CD4-positive, alpha-beta T cell treated with Interferon gamma for 1 hour (primary cell): Measurements from ENCODE around the gene ERBB3.

Experiments
- DNase-seq: peaks from one replicate; pipeline ENCODE4 v3.0.0-alpha.2; 2020

Gene ERBB3

DNA sequence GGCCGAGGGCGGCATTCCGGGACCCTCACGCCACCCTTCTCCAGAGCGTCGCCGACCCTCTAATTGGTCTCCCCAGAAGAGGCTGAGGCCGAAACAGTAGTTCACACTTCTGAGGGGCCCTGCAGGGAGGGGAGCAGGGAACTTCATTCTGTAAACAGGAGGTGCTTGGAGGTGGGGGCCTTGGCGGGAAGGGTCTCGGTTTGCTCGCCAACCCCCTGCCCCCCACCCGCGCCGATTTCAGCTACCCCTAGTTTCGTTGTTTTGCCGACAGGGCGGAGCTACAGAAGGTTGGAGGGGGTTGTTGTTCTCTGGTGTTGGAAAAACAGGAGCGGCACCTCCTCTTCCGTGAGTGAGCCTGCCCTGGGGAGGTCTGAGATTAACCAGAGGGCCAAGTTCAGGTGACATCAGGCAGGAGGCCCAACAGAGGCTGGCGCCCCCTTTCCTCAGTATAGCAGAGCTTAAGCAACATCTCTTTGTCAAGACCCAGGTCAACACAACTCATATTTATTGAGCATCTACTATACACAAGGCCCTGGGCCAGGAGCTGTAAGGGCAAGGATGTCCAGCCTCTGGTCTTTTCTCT lies 682 bp downstream of the ERBB3 start:
- DNase-seq: no peak

DNA sequence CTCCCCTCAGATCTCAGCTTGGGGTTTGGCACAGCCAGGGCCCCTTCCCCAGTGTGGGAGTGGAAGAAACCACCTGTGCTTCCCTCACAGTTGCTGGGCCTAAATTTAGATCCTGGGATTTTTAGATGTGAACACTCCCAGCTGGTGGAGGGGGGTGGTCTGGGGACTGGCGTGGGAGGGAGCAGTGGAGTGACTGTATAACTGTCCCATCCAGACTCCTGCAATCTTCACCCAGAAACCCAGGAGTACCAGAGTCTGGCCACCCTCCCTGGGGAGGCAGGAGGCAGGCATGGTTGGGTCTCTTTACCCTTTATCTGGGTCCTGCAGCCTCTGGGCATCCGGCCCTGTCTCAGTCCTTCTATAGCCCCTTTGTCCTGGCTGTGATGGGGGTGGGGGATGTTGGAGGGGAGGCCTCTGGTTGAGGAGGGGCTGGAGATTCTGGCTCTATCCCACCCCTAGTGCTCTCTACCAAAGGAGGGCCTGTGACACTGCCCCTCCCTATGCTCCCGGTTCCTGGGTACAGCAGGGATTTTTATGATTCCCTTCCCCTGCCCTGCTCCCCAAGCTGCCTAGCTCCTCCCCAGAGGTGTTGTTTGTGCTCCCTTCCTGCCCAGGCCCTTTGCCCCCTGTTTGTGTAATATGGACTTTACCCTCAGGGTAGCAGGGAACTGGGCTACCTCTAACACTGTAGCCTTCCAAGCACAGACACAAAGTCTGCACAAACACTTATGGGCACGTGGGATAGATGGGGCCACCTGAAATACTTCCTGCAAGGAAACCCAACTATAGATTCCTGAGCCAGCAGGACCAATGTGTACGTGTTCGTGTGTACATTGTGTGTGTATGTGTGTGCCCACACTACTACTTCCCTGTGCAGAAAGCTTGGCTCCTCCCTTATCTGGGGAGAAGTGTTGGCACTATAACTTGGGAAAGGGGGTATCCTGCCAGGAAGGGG lies 1.7 kb downstream of the ERBB3 start:
- no peak for DNase-seq

DNA sequence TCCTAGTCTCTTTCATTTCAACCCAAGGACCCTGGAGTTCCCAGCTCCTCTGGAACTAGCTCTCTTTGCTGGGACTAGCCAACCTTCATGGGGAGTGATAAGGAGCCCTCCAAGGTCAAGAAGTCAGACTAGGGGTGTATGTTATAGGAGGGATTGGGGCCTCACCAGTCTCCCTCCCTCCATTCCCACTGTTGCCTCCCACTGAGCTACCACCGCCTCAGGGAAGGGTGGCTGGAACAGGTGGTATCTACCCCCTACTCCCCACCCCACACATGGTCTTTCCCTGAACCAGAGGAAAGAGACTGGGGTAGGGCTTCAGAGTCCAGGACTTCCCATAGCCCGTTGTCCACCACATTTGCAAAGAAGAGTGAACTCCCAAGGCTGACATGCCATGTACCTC lies 2.4 kb downstream of the ERBB3 start:
- DNase-seq: no peak

DNA sequence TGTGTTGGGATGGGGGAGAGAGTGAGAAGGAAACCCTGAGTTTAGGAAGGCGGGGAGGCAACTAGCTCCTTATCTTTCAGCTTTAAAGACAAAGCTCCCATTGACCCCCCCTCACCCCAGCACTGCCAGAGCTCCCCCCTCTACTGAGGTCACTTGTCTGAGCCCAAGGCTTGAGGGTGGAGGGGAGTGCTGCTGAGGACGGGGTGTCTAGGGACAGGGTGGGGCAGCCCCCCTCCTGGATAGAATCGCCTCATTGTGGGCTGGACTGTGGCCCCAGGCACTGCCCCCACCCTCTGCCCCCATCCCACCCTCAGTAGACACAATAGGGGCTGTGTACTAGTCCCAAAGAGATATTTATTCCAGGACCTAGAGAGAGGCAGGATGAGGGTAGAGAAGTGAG lies 3.0 kb downstream of the ERBB3 start:
- DNase-seq: no peak

DNA sequence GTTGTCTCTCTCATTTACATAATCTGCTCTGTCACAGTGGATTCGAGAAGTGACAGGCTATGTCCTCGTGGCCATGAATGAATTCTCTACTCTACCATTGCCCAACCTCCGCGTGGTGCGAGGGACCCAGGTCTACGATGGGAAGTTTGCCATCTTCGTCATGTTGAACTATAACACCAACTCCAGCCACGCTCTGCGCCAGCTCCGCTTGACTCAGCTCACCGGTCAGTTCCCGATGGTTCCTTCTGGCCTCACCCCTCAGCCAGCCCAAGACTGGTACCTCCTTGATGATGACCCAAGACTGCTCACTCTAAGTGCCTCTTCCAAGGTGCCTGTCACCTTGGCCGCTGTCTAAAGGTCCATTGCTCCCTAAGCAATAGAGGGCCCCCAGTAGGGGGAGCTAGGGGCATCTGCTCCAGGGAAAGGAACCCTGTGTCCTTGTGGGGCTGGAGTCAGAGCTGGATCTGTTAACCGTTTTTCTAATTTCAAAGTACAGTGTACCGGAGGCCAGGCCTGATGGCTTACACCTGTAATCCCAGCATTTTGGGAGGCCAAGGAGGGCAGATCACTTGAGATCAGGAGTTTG lies 5.1 kb downstream of the ERBB3 start:
- DNase-seq: no peak

DNA sequence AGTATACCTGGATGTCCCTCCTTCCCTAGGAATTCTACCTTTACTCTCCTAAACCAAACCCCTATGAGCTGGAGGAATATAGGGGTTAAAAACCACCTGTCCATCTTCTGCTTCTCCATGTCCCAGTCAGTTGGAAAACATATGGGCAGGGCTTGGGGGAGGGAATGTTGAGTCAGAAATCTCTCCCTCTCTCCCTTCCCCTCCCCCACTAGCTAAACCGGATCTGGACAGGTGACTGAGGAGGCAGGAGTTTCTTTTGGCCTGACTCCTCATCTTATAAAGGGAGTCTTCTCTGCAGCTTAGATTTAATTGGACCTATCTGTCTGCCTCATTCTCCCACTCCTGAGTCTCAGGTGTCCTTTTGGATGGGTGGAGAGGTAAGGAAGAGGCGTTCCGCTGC lies 6.1 kb downstream of the ERBB3 start:
- DNase-seq: no peak

DNA sequence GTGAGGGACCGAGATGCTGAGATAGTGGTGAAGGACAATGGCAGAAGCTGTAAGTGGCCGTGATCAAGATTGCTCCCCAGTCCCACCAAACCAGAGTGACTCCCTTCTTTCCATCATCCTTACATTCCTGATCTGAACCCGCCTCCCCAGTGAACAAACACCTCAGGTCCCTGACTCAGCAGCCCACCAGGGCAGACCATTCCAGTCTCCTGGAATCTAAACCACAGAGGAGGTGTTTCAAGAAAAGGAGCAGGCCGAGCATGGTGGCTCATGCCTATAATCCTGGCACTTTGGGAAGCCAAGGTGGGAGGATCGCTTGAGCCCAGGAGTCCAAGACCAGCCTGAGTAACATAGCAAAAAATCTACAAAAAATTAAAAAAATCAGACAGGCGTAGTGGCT lies 6.6 kb downstream of the ERBB3 start:
- DNase-seq: no peak

DNA sequence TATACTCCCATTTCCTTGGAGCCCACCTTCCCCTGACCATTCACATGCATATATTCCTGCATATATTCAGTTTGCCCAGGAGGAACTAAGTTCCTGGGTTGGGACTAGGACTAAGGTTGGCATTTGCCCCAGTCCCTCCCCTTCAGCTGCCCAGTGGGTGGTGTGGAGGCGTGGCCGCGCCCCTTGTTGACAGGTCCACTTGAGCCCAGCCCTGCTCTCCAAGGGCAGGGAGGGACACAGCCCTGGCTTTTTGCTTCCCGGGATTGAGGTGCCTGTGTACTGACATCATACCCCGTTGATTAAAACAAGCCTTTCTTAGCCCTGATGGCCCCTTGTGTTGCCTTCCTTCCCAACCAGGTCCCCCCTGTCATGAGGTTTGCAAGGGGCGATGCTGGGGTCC lies 7.3 kb downstream of the ERBB3 start:
- DNase-seq: no peak

DNA sequence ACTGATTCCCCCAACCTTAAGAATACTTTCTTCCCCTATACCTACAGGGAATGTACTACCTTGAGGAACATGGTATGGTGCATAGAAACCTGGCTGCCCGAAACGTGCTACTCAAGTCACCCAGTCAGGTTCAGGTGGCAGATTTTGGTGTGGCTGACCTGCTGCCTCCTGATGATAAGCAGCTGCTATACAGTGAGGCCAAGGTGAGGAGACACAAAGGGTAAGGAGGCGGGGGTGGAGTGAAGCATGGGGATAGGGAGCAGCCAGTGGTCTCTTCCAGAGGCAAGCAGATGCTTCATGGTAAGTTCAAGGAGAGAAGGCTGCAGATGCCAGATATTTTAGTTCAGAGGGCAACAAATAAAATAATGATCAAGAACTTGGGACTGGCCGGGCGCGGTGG lies 17.8 kb downstream of the ERBB3 start:
- no peak for DNase-seq

DNA sequence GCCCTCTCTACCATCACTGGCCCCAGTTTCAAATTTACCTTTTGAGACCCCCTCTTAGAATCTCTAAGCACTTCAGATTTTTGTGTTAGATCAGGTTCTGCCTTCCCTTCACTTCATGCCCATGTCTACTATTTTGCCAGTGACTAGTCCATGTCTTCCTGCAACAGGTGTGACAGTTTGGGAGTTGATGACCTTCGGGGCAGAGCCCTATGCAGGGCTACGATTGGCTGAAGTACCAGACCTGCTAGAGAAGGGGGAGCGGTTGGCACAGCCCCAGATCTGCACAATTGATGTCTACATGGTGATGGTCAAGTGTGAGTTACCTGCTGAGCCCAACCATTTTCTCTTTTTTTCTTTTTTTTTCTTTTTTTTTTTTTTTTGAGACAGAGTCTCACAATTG lies 18.6 kb downstream of the ERBB3 start:
- DNase-seq: no peak

DNA sequence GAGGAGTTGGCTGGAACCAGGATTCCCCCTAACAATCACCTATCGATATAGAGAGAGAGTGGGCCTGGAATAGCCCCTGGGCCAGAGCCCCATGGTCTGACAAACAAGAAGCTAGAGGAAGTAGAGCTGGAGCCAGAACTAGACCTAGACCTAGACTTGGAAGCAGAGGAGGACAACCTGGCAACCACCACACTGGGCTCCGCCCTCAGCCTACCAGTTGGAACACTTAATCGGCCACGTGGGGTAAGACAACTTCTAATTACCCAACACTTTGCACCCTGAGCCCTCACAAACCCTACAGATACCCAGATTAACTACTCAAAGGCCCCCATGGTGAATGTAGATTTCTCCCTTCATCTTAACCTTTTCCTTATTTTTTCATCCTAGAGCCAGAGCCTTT lies 19.8 kb downstream of the ERBB3 start:
- no peak for DNase-seq

DNA sequence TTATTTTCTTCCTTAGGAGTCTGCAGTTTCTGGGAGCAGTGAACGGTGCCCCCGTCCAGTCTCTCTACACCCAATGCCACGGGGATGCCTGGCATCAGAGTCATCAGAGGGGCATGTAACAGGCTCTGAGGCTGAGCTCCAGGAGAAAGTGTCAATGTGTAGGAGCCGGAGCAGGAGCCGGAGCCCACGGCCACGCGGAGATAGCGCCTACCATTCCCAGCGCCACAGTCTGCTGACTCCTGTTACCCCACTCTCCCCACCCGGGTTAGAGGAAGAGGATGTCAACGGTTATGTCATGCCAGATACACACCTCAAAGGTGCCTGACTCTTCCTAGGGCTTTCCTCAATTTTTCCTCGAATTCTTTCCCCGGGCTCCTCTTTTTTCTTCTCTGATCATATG lies 21.1 kb downstream of the ERBB3 start:
- DNase-seq: no peak

DNA sequence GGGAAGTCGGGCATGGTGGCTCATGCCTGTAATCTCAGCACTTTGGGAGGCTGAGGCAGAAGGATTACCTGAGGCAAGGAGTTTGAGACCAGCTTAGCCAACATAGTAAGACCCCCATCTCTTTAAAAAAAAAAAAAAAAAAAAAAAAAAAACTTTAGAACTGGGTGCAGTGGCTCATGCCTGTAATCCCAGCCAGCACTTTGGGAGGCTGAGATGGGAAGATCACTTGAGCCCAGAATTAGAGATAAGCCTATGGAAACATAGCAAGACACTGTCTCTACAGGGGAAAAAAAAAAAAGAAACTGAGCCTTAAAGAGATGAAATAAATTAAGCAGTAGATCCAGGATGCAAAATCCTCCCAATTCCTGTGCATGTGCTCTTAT lies 22.7 kb downstream of the ERBB3 start:
- no peak for DNase-seq

DNA sequence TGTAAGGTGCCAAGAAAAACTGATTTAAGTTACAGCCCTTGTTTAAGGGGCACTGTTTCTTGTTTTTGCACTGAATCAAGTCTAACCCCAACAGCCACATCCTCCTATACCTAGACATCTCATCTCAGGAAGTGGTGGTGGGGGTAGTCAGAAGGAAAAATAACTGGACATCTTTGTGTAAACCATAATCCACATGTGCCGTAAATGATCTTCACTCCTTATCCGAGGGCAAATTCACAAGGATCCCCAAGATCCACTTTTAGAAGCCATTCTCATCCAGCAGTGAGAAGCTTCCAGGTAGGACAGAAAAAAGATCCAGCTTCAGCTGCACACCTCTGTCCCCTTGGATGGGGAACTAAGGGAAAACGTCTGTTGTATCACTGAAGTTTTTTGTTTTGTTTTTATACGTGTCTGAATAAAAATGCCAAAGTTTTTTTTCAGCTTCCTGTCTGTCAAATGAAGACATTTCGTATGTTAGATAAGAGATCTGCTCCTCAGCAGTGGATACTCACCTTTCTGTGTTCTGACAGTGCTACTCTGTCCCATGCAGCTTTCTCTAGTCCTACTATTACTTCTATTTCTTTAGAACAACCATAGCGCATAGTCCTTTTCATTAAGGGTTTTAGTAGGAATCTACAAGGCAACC lies 23.2 kb downstream of the ERBB3 start:
- no peak for DNase-seq

DNA sequence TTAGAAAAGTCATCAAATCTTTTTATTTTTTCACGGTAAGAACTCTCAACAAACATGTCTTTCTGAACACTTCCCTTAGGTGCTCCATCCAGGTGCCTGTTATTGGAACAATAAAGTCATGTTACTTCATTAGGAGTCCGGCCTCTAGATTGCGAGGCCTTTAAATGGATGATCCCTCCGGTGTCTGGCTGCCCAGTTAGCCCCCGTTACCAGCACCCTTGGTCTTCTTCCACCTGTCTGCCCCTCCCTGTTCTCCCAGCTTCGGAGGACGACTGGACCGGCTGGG lies 23.8 kb downstream of the ERBB3 start:
- DNase-seq: no peak

DNA sequence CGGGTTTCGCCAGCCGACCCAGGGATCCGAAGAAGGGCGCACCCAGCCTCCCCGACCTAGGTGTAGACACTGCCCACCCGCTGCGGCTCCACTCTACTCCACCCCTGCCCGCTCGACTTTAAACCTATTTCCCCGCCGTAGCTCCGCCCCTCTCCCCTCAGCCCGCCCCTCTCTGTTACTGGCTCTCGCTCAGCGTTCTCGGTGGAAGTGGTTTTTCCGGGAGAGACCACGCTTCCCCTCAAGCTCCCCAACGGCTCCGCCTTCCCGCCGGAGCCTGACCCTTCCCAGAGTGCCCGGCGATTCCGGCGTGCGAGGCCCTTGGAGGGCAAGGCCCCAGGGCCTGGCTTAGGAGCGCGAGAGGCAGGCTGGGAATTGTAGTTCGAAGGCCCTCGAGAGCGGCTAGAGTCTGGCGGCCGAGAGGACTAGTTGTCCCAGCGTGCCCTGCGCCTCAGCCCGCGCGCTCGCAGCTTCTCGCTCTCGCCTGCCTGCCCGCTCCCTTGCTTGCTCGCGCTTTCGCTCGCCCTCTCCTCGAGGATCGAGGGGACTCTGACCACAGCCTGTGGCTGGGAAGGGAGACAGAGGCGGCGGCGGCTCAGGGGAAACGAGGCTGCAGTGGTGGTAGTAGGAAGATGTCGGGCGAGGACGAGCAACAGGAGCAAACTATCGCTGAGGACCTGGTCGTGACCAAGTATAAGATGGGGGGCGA lies 24.3 kb downstream of the ERBB3 start, which contains the start of gene PA2G4:
PA2G4 (plus strand) TSS at position 451 of the 706 bp plus-strand sequence; CDS start at position 630, 179 bp downstream.
- DNase-seq: peak; percentile 98

DNA sequence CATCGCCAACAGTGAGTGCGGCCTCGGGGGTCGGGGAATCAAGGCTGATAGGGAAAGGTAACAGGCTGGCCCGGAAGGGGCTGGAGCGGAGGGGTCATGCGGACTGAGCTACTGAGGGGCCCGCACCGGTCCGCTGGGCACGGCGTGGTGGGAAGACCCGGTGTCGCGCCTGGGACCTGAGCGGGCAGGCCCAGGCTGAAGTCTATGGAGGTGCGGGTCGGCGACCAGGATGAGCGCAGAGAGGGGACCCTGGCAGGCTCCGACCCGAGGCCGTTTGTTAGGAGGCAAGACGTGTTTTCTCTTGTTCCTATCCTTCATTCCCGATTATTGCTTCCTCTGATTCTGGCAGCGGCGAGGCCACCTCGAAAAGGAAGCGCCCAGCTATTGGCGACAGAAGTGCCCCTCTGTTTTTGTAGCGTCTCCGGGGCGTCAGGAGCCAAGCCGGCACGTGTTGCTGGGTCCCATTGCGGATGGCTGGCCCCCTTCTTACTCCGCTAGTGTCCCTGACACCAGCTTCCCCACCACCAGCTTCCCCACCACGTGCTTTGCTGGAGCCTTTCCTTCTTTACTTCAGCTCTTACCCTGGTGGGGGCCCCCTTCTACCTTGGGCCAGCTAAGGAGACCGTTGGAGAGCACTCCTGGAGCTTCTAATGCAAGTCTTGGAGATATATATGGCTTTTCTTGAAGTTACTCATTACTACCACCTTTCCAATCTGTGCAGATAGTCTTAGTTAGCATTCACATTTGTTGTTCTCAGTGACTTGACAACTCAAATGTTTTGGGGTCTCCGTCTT lies 25.0 kb downstream of the ERBB3 start:
- no peak for DNase-seq

DNA sequence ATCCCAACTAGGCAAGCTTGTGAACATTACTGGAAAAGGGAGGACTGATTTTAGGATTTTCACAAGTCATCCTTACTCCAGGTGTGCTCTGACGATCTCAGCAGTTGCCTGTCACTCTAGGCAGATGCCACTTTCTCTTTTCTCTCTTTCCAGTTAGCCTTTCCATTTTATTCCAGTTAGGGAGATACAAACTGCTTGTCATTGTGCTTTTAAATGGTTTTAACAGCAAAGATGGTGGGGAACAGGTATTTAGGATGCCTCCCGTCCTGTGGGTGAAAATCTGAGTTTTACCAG lies 25.6 kb downstream of the ERBB3 start:
- no peak for DNase-seq

DNA sequence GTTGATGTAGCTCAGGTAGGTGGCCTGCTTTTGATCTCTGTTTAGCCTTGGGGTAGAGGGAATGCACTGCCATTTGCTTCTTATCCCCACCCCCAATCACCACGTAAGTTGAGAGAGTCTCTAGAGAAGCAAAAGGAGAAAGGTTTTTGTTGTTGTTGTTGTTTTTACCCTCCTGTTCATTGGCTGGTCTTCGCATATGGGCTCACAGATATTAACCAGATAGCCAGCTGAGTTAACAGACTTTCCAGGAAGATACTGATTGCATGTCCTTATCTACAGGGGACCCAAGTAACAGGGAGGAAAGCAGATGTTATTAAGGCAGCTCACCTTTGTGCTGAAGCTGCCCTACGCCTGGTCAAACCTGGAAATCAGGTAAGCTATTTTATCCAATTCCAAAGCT lies 27.3 kb downstream of the ERBB3 start:
- no peak for DNase-seq

DNA sequence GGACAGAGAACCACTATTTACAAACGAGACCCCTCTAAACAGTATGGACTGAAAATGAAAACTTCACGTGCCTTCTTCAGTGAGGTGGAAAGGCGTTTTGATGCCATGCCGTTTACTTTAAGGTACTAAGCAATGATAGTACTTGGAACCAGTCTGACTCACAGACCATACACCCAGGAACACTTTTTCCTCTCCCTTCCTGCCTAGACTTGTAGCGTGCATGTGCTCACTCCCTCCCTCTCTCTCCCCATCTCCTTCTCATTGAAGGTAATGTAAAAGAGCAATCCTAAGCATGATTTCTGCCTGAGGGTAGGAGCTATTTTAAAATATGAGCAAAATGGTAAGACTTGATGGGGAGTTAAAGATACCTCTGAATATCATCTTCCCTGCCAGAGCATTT lies 30.6 kb downstream of the ERBB3 start:
- DNase-seq: no peak

DNA sequence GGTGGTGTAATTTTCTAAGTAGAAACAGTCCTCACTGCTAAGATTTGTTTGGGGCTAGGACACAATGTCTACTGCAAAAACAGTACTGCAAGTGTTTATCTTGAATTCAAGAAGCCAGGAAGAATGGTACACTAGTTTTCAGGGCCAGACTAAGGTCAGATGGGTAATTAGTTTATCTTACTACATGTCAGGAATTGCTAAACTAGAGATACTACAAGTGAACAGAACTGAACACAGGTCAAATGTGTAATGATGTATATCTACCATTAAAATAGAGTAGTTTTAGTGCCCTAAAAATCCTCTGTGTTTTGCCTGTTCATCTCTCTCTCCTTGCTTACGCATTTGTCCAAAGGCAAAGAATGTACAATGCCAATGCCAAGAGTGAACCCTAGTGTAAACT lies 34.1 kb downstream of the ERBB3 start:
- no peak for DNase-seq

DNA sequence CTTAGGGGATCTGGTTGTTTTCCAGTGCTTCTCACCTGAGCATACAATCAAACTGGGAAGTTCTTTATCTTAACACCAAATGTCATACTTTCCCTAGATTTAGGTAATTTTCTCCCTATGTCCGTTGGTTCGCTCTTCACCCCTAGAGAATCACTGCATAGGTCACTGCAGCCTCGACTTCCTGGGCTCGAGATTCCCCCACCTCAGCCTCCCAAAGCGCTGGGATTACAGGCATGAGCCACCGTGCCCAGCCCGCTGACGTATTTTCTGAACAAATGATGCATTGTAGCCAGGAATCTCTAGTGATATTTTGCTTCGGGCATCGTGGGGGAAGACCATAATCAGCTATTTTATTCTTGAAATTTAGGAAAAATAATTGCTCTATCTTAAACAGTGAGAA lies 35.4 kb downstream of the ERBB3 start:
- DNase-seq: no peak
